Stimulated activated CD4-positive, alpha-beta T cell treated with anti-CD3 and anti-CD28 coated beads, TNF-alpha, amount 100 ng/mL, for 48 hours (primary cell): ENCODE results near the gene TEAD3.

Experiments used
- DNase-seq, 3 donors: peaks; one replicate each; pipeline ENCODE4 v3.0.0-alpha.2; 2020; ENCODE audit warnings: low read depth in 3 of 3

Gene TEAD3

DNA sequence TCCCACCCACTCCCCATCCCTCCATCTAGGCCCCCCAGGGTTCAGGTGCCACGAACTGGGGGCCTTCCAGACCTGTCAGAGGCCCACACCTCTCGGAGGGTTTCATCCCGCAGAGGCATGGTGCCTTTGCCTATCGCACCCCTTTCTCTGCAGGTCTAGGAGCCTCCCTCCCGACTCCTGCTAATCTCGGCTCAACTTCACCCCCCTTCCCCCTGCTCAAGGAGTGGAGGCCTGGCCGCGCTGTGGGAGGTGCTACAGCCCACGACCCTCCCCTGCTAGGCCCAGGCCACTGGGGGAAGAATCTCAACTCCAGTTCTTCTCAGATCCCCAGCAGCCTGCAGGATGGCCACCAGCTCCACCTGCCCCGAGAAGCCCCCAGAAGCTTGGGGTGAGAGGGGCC, 15.9 kb upstream of the TEAD3 start, which contains the start of gene TULP1:
Gene TULP1, minus strand, starts transcription at position 157 of the 400 bp plus-strand sequence. Its CDS starts 38 bp downstream, at position 119.
- no peak for DNase-seq

DNA sequence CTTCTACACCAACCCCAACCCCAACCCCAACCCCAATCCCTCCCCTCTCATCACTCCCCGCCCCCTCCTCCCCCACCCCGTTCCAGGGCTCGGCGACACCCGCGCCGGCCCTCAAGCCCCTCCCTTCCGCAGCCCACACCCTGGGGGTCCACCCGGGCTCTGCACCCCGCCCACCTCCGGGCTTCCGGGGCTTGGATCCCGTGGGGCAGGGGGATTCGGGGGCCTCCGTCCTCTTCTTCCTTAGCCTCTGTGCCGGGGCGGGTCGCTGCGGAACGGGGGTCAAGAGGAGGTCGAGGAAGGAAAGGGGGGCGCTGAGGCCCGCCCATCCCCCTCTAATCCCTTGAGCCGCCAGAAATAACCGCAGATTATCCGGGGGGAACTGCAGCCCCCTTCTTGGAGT, 15.1 kb upstream of the TEAD3 start:
- DNase-seq: no peak

DNA sequence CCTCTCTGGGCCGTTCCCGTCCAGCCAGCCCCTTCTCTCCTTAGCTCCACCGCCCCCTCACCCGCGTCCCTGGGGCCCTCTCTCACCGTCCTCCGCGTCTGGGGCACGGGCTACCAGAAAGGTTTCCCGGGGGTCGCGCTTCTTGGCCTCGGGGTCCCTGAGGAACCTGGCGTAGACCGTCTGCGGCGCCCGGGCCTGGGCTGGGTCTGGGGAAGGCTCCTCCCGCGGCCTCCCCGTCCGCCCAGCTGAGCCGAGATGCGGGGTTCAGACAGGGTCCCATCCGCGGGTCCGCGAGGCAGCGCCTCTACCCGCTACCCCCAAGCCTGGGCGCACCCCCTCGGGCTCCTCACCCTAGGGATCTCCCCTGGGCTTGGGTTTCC, 14.7 kb upstream of the TEAD3 start:
- DNase-seq: no peak

DNA sequence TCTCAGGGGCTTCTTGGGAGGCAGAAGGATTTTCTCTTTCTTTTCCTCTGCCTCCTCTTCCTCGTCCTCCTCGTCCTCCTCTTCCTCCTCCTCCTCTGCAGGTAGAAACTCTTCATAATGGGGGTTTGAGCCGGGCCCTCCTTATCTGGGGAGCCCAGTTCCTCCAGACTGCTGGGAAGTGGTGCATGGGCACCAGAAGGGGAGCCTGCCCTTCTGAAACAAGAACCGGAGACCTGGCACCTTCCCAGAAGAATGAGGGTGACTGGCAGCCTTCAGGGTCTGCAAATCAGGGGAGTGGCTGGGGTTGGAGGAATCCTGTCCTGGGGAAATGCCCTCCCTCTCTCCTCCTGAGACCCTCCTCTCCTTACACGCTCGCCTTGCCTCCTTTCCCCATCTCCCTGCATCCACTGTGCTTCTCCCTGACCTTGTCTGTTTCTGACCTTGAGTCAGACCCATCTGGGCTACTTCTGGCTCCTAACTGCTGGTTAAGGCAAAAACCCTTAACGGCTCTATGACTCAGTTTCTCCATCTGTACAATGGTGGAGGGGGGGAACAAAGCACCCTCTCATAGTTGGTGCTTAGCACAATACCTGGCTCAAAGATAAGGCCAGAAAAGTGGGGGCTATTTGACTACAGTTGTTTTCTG, 14.2 kb upstream of the TEAD3 start:
- DNase-seq: no peak

DNA sequence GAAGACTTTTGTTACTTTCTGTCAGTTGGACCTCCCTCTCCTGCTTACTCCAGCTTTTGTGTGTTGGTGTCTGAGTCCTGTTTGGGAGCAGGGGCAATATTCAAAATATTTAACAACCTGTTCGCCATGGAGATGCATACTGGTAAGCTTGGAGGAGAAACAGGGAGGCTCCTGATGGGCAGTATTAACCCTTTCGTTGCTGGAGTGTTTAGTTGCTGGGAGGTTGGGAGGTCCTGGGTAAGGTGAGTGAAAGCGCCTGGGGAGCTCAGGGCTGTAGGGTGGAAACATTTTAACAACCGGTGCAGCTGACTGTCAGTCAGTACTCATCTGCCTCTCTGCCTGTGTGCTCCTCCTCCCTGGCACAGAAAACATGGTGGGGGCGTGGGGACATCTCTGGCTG, 11.7 kb upstream of the TEAD3 start:
- no peak for DNase-seq

DNA sequence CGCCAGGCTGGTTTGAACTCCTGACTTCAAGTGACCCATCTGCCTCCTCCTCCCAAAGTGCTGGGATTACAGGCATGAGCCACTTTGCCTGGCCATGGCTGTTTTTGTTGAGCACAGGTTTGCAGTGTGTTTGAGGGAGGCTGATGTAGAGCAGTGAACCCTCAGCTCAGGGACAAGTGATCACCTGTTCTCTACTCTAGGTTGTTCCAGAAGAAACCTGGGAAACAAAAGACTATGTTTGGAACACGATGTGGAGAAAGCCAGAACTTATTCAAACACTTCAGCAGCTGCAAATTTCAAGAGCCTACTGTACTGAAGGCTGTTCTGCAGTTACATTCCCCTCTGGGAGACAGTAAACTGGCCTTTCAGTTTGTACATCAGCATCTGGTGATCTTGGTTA, 11.1 kb upstream of the TEAD3 start:
- no peak for DNase-seq

DNA sequence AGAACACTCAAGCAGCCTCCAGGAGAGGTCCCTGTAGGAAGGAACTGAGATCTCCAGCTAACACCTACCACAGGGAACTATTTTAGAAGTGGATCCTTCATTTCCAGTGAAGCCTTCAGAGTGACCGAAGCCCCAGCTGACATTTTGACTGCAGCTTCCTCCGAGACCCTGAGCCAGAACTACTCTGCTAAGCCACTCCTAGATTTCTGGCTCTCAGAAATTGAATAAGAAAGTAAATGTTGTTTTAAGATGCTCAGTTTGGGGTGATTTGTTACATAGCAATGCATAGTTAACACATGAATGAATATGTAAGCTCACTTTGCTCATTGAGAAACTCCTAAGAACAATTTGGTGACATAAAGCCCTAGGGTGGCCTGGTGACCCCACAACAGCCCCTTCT, 10.3 kb upstream of the TEAD3 start:
- no peak for DNase-seq

DNA sequence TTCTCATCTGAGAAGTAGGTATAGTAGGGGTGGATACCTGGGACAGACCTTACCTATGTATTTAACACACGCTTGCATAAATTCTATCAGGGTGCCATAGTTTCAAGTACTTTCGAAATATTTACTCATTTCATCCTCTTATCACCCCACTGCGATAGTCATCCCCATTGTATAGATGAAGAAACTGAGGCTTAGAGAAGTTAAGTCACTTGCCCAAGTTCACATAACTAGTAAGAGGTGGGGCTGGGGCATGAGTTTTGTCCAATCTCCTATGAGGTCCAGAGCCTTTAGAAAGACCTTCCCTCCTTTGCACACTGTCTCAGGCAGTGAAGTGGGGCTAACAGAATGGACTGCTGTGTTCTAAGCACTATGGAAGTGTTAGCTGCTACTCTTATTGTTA, 9.7 kb upstream of the TEAD3 start:
- no peak for DNase-seq

DNA sequence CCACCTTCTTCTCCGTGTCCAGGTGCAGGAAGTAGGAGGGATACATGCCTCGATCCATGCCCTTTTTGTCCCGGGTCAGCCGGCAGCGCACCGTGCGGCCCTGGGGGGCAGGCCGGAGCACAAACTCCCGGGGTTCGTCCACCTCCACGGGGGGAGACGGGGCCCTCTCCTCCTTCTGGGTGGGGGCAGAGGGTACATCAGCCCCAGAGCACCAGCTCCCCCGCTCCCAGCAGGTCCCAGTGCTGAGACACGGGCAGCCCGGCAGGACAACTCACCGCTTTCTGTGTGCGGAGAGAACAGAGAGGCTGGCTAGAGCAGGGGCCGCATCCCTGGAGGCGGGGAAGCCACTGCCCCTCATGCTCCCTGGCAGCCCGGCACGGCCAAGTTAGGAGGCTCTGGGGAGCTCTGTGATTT, 9.1 kb upstream of the TEAD3 start:
- no peak for DNase-seq

DNA sequence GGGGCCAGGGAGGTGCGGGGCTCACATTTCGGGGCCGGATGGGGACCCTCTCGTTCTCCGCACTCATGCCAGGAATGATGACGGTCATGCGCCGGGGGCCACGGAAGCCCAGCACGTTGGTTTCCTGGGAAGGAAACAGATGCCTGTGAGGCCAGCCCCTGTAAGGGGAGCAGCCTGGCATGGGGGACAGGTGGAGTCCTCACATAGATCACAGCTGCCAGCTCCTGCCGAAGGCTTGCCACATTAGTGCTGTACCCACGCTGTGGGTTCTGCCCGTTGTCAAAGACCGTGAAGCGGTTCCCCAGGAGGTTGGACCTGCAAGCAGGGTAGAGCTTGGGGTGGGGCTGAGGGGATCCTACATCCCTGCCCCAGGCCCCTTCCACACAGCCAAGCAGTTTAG, 6.7 kb upstream of the TEAD3 start:
- no peak for DNase-seq

DNA sequence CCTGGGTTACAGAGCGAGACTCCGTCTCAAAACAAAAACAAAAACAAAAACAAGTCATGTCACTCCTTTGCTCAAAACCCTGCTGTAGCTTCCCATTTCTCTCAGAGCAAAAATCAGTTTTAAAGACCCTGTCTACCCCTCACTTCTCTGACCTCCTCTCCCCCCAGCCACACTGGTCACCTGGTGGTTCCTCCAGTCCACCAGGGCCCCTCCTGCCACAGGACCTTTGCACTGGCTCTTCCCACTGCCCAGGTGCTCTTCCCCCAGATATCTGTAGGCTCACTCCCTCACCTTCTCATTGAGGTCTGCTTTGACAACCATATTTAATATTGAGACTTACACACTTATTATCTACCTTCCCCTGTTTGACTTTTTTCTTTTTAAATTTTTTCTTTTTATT, 4.9 kb upstream of the TEAD3 start:
- DNase-seq: no peak

DNA sequence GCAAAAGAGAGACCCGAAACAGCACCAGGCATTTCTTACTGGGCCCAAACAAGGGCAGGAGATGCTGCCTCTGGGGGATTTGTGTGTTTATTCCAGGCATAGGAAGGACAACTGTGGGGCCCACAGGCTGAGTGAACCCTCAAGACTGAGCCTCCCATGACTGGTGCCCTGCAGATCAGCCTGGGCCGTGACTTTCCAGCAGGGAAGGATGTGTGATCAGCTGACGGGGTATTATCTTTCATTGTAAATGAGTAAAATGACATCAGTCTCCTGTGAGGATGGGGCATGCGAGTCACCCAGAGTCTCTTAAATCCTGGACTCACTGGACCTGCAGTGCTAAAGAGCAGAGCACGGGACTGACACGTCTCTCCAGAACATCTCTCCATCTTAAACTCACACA, 3.9 kb upstream of the TEAD3 start:
- DNase-seq: no peak

DNA sequence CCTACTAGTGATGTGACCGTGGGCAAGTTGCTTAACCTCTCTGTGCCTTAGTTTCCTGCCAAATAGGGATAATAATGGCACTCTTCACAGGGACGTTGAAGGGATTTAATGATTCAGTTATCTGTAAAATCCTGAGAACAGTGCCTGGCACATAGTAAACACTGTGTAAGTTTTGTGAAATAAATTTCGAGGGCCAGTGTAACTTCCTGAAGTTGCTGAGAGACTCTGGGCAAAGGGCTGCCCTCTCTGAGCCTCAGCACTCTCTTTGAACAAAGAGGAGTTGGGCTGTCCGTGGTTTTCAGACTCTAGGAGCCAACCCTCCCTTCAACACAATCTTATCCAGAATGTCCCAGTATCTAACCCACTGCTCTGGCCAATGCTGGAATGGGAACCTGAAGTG, 2.5 kb upstream of the TEAD3 start:
- DNase-seq: no peak

DNA sequence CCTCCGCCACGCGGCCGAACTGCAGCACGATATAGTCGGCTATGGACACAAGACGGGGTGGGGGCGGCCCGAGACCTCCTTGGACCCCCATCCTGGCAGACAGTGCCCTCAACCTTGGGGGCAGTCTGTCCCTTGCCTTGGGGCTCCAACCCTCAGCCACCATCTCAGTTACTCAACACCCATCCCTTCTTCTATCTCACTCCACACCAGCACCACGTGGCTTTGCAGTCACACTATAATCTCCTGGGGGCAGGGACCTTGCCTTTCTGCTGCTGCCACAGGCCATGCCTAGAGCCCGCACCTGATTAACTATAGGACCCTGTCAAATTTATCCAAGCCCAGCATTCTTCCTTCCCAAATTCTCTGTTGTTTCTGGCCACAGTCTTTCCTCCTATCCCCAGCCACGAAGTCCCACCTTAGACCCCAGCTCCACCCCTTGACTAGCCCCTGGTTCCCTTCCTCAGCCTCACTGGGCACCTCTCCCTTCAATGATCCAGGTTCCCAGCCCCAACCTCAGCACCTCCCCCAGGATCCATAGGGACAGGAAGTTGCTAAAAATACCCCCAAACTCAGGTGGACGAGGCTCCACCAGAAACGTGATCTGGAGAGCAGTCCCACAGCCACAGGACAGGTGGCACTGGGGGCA, 1.7 kb upstream of the TEAD3 start:
- no peak for DNase-seq

DNA sequence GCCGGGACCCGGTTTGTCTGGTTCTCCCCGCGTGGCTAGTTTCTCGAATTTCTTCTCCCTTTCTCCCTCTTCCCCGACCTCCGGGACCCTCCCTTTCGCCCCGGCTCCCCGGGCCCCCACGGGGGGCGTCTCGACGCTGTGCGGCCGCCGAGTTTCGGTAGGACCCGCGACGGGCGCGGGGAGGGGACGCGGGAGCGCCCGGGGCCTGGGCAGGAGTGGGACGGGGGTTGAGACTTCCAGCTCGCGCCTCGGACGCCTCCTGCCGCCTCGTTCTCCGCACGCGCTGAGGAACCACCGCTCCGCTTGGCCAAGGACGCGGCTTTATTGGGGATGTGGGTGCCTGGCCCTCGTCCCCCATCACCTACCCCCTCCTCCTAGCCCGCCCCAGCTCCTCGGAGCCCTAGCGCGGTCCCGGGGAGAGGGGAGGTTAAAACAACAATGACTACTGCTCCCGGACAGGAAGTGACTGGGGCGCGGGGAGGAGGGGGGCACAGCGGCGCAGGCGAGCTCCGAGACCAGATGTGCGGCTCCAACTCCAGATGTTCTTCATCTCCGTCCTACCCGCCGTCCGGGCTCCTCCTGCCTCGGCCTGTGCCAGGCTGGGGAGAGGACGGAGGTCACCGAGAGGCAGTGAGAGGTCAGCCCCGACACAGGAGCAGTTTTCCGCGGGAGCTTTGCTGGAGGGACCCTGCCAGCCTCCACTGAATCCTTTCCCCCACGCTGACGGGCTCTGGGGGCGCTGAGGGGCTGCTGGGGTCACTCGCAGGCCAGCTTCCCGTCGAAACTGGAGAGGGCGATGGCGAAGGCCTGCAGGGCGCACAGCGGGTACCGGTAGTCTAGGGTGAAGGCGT, 917 bp upstream of the TEAD3 start:
- DNase-seq: no peak

DNA sequence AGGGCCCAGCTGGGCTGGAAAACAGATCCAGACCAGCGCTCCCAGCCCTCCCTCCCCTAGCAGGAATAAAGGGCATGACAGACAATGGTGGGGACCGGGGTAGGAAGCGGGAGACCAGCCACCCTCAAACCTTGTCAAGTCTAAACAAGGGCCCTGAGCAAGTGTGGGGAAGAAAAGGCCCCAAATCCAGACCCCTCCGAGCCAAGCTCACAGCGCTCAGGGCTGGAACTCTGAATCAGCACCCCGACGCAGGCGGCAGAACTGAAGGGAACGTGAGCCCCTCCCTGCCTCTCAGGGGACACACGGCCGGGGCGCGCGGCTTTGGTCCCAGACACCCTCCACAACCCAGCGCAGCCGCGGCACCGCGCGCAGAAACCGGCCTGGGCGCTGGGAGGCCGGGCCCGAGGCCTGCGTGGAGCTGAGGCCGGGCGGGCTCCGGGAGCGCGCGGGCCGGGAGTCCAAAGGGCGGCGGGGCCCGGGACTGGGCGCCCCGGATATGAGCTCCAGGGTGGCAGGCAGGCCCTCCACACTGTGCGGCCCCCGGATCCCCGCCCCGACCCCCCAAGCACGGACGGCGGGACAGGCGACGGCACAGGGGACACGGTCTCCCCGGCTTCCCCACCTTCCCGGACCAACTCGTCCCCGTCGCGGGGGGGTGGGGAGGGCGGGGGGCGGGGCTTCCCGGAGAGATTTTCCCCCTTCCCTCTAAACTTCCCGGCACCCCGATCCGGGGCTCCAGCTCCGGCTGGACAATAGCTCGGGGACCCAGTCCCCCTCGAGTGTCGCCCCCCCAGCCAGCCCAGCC, 641 bp downstream of the TEAD3 start:
- no peak for DNase-seq

DNA sequence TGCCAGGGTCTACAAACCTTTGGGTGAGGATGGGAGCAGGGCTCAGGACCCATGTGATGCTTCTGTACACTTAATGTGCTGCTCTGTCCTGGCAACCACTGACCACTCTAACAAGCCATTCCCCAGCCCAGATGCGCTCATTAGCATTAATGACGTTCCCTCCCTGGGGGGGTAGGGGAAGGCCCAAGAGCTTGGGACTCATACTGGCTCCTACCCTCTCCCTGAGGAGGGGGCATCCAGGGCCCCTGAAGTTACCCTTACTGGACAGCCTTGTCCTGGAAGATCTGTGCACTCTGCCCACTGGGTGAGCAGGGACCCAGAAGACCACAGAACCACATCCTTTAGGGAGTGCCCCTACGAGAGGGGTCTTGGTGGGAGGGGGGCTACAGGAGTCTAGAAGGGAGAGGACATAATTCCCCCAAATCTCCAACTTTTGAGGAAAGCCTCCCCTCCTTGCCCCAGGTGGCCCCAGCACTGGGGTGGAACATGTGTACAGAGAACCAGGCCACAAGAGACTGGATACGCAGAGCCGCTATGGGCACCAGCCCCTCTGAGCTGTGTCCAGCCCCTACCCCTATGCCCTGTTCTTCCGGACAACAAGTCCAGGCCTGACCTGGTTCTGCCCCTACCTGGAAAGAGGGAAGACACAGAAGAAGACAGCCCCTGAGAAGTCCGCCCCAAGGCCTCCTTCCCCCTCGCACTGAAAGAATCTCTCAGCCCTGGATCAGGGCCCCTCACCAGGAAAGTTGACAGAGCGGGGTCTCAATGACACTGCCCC, 1.4 kb downstream of the TEAD3 start:
- DNase-seq: no peak

DNA sequence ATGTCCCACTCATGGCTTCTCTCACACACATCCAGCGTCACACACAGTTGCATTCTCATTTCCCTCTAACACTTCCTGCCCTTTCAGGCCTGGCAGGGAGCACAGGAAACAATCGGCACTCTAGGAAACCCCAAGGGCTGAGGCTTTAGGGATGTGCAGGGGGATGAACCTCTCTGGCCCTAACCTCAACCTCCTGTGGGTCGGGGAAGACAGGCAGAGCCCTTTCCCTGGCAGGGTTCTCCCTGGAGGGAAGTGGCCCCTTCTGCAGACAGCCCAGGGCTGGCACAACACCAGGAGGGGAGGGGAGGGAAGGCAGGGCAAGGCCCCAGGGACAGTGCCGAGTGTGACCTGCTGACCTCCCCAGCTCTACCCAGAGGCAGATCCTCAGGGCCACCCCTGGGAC, 2.7 kb downstream of the TEAD3 start:
- no peak for DNase-seq

DNA sequence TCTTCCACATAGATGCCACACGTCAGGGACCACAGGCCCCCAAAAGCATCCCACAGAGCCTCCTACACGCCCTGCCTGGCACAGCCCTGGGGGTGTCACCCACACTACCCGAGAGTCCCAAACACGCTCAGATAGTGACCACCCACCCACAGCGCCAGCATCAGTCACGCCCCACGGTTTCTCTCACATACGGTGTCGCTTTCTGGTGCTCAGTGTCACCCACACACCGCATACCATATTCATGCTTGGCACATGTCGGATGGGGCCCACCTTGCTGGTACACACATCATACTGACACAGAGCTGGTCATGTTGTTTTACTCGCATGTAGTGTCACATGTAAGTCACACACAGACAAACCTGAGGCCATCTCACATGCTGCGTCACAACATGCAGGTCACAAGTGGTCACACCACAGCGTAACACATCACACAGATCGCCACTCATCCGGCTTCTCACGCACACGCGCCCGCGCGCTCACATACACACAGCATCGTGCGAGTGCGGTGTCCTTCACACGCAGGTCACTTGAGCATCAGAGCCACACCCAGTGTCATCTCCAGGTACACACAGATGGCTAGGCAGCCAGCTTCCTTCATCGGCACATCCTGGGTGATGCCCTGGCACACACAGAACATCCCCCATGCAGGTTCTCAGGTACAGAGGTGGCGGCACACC, 3.4 kb downstream of the TEAD3 start:
- no peak for DNase-seq

DNA sequence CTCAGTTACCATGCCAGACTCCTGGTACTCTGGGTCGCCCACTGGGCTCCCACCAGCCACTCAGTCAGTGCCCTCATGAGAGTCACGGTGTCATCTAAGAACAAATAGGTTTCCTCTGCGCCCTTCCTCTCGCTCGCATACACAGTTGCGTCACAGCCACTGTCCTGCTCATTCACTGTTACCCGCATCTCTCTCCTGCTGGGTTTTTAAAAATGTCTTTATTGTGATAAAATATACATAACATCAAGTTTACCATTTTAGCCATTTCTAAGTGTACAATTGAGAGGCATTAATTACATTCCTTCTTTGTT, 4.0 kb downstream of the TEAD3 start:
- no peak for DNase-seq
